PC-3 (cell line): ENCODE measurements around the gene MFAP3.

ENCODE experiments used
- EZH2 ChIP-seq: fragments of 300-600 bp; sonication (generic); IDR thresholded peaks from one replicate; pipeline ENCODE4 v1.6.1; 2017; ENCODE audit warnings: antibody characterized with exemption, mild to moderate bottlenecking, low read length; ENCODE audit not compliant: unreplicated experiment
- TF ChIP-seq, protein P1 (sequence below): fragments of 300-600 bp; sonication (generic); conservative IDR thresholded peaks from 2 replicates; pipeline ENCODE4 v1.5.1; 2017; ENCODE audit warnings: antibody characterized with exemption, low read depth, mild to moderate bottlenecking, low read length

DNA sequence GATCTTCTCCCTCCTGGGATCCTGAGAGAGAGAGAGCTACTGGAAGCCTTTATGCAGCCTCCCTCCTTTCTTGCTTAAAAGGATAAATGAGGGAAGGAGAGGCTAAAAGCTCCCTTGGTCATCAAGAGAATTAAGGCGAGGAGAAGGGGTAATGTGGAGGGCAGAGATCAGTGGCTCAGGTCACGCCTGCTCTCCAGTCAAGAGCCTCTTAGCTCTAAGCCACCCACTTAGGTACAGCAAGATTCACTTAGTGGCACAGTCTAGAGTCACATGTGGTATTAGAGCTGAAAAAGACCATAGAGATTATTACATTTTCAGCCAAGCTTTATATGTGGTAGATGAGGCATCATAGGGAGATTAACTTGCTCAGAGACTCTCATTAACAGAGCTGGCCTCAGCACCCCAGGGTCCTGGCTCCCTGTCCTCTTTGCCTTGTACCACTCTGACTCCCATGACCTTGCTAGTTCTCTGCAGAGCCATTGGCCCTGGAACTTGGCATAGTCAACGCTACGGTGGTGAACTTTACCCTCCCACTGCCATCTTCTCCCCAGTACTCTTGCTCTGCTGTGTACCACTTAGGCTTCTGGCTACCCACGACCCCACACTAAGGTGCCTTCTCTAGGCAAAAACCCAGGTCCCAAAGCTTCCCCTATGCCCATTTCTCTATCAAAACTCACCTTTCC is 37.6 kb downstream of the MFAP3 start:
- TF ChIP-seq, protein P1, sequence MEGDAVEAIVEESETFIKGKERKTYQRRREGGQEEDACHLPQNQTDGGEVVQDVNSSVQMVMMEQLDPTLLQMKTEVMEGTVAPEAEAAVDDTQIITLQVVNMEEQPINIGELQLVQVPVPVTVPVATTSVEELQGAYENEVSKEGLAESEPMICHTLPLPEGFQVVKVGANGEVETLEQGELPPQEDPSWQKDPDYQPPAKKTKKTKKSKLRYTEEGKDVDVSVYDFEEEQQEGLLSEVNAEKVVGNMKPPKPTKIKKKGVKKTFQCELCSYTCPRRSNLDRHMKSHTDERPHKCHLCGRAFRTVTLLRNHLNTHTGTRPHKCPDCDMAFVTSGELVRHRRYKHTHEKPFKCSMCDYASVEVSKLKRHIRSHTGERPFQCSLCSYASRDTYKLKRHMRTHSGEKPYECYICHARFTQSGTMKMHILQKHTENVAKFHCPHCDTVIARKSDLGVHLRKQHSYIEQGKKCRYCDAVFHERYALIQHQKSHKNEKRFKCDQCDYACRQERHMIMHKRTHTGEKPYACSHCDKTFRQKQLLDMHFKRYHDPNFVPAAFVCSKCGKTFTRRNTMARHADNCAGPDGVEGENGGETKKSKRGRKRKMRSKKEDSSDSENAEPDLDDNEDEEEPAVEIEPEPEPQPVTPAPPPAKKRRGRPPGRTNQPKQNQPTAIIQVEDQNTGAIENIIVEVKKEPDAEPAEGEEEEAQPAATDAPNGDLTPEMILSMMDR = no peak
- no peak for TF ChIP-seq EZH2
